Natural killer cell treated with Interleukin-12 subunit alpha and Interleukin-12 subunit beta and Interleukin-15 and Interleukin-18, amount 100 ng/mL, for 72 hours (primary cell): ENCODE measurements around the gene LNX1. TPM values are rescaled to one million over a fixed set of nuclear protein-coding genes. Genes with fewer than 3 reads are reported as not detected.
"Not testable (repeated sequence)": the region's sequence is repeated elsewhere in the genome, so short reads cannot be mapped to it uniquely, and the experiment has no call there.

Source experiments
- ATAC-seq, 2 donors: fragments of 150-1000 bp; cut with Tn5 transposase in 1 of 2; sonication (Bioruptor Pico), chemical (Tn5 transposase) in 1 of 2; 2 replicates each; pipeline ENCODE4 v1.10.0; 2021
- DNase-seq: peaks from one replicate; pipeline ENCODE4 v3.0.0; 2022; ENCODE audit warnings: low spot score
- H3K27ac Mint-ChIP-seq, 2 donors: 1 replicate in 1 of 2; 2 replicates in 1 of 2; pipeline ENCODE4 v1.8.0; 2022; ENCODE audit warnings: mixed read lengths in 2 of 2, mild to moderate bottlenecking in 1 of 2, moderate library complexity in 1 of 2
- H3K27me3 Mint-ChIP-seq, 2 donors: 1 replicate in 1 of 2; 2 replicates in 1 of 2; pipeline ENCODE4 v1.8.0; 2022; ENCODE audit warnings: mixed read lengths in 2 of 2
- H3K36me3 Mint-ChIP-seq: one replicate; pipeline ENCODE4 v1.8.0; 2022; ENCODE audit warnings: mixed read lengths
- H3K4me1 Mint-ChIP-seq, 2 donors: 1 replicate in 1 of 2; 2 replicates in 1 of 2; pipeline ENCODE4 v1.8.0; 2022; ENCODE audit warnings: low read depth in 2 of 2, mixed read lengths in 2 of 2, mild to moderate bottlenecking in 1 of 2
- H3K4me3 Mint-ChIP-seq: one replicate; pipeline ENCODE4 v1.8.0; 2022; ENCODE audit warnings: mixed read lengths
- H3K9me3 Mint-ChIP-seq: 2 replicates; pipeline ENCODE4 v1.8.0; 2022; ENCODE audit warnings: mixed read lengths
- total RNA-seq, 2 donors: library from RNA; stranded (reverse); gene quantifications; one replicate each; pipeline ENCODE4 v1.2.3, GENCODE V29; 2022

The LNX1 gene
- total RNA-seq, 2 donors from 2014 or later, result not detected

GRCh38 chr4:53487766-53488165, 103.5 kb downstream of the LNX1 start:
- H3K27ac Mint-ChIP-seq, result no peak overlapping the region
- no peaks in the 10 kb centered on the region for H3K9me3 Mint-ChIP-seq
- H3K27me3 Mint-ChIP-seq, result peaks cover 22 to 29% of the 10 kb centered on the region in 2 donors
- H3K36me3 Mint-ChIP-seq, result no peaks in the 10 kb centered on the region
- no peak for ATAC-seq
- H3K4me3 Mint-ChIP-seq, result no peak overlapping the region
- no peaks in the 10 kb centered on the region for H3K4me1 Mint-ChIP-seq
- no peak for DNase-seq

GRCh38 chr4:53485658-53486040, 105.6 kb downstream of the LNX1 start:
- no peaks in the 10 kb centered on the region for H3K9me3 Mint-ChIP-seq
- no peak overlapping the region for H3K27ac Mint-ChIP-seq
- no peak overlapping the region for H3K4me3 Mint-ChIP-seq
- DNase-seq (no peak), ATAC-seq (no peak)
- no peaks in the 10 kb centered on the region for H3K4me1 Mint-ChIP-seq
- peaks cover 20 to 22% of the 10 kb centered on the region in 2 donors for H3K27me3 Mint-ChIP-seq
- H3K36me3 Mint-ChIP-seq, result no peaks in the 10 kb centered on the region

GRCh38 chr4:53484911-53485657, 106.2 kb downstream of the LNX1 start:
- H3K4me3 Mint-ChIP-seq, result no peak overlapping the region
- no peaks in the 10 kb centered on the region for H3K9me3 Mint-ChIP-seq
- no peak overlapping the region for H3K27ac Mint-ChIP-seq
- no peaks in the 10 kb centered on the region for H3K36me3 Mint-ChIP-seq
- DNase-seq (no peak), ATAC-seq (no peak)
- H3K4me1 Mint-ChIP-seq, result no peaks in the 10 kb centered on the region
- peaks cover 20 to 22% of the 10 kb centered on the region in 2 donors for H3K27me3 Mint-ChIP-seq

GRCh38 chr4:53483250-53483649, 108.0 kb downstream of the LNX1 start:
- ATAC-seq, result no peak
- no peak for DNase-seq
- Mint-ChIP-seq H3K9me3 (no peaks in the 10 kb centered on the region), H3K36me3 (no peaks in the 10 kb centered on the region), H3K27me3 (peaks cover 17 to 20% of the 10 kb centered on the region in 2 donors), H3K4me3 (no peak overlapping the region), H3K4me1 (no peaks in the 10 kb centered on the region), H3K27ac (no peak overlapping the region)

- DNase-seq, result no peak
- Mint-ChIP-seq H3K27me3 (peaks cover 10 to 15% of the 10 kb centered on the region in 2 donors), H3K4me3 (no peak overlapping the region), H3K36me3 (no peaks in the 10 kb centered on the region), H3K27ac (no peak overlapping the region), H3K9me3 (no peaks in the 10 kb centered on the region), H3K4me1 (no peaks in the 10 kb centered on the region)
- no peak for ATAC-seq
Observed at GRCh38 chr4:53481586-53481985, 109.7 kb downstream of the LNX1 start.

GRCh38 chr4:53480909-53481308, 110.4 kb downstream of the LNX1 start:
- peaks cover 10% of the 10 kb centered on the region in 2 donors for H3K27me3 Mint-ChIP-seq
- no peaks in the 10 kb centered on the region for H3K4me1 Mint-ChIP-seq
- DNase-seq (no peak), ATAC-seq (no peak)
- H3K36me3 Mint-ChIP-seq, result no peaks in the 10 kb centered on the region
- H3K4me3 Mint-ChIP-seq, result no peak overlapping the region
- no peaks in the 10 kb centered on the region for H3K9me3 Mint-ChIP-seq
- H3K27ac Mint-ChIP-seq, result no peak overlapping the region

GRCh38 chr4:53479736-53480525, 111.4 kb downstream of the LNX1 start:
- H3K9me3 Mint-ChIP-seq, result no peaks in the 10 kb centered on the region
- ATAC-seq, result no peak
- H3K27ac Mint-ChIP-seq, result no peak overlapping the region

GRCh38 chr4:53478671-53479456, 112.4 kb downstream of the LNX1 start:
- H3K27ac Mint-ChIP-seq, result no peak overlapping the region
- no peak for DNase-seq

More at GRCh38 chr4:53479736-53480525, 111.4 kb downstream of the LNX1 start:
- Mint-ChIP-seq H3K27me3 (peaks cover 7 to 8% of the 10 kb centered on the region in 2 donors), H3K4me3 (no peak overlapping the region), H3K4me1 (no peaks in the 10 kb centered on the region), H3K36me3 (no peaks in the 10 kb centered on the region)
- DNase-seq, result no peak

GRCh38 chr4:53477636-53478035, 113.7 kb downstream of the LNX1 start:
- Mint-ChIP-seq H3K9me3 (peaks cover 7% of the 10 kb centered on the region), H3K27ac (no peak overlapping the region), H3K4me1 (no peaks in the 10 kb centered on the region), H3K36me3 (peaks cover 8% of the 10 kb centered on the region), H3K27me3 (no peaks in the 10 kb centered on the region), H3K4me3 (no peak overlapping the region)
- DNase-seq (no peak), ATAC-seq (no peak)

More at GRCh38 chr4:53478671-53479456, 112.4 kb downstream of the LNX1 start:
- no peak for ATAC-seq
- peaks cover 0 to 5% of the 10 kb centered on the region in 2 donors for H3K27me3 Mint-ChIP-seq
- no peaks in the 10 kb centered on the region for H3K4me1 Mint-ChIP-seq
- H3K36me3 Mint-ChIP-seq, result no peaks in the 10 kb centered on the region
- H3K4me3 Mint-ChIP-seq, result no peak overlapping the region
- no peaks in the 10 kb centered on the region for H3K9me3 Mint-ChIP-seq

- Mint-ChIP-seq H3K27me3 (no peaks in the 10 kb centered on the region), H3K4me3 (no peak overlapping the region), H3K4me1 (no peaks in the 10 kb centered on the region), H3K27ac (no peak overlapping the region), H3K9me3 (peaks cover 9% of the 10 kb centered on the region), H3K36me3 (peaks cover 8% of the 10 kb centered on the region)
- ATAC-seq (no peak), DNase-seq (no peak)
Observed at GRCh38 chr4:53477038-53477565, 114.2 kb downstream of the LNX1 start.

- H3K4me3 Mint-ChIP-seq, result no peak overlapping the region
- H3K9me3 Mint-ChIP-seq, result peaks cover 9% of the 10 kb centered on the region
- ATAC-seq (no peak), DNase-seq (no peak)
- H3K4me1 Mint-ChIP-seq, result no peaks in the 10 kb centered on the region
- no peak overlapping the region for H3K27ac Mint-ChIP-seq
- H3K36me3 Mint-ChIP-seq, result peaks cover 8% of the 10 kb centered on the region
- no peaks in the 10 kb centered on the region for H3K27me3 Mint-ChIP-seq
Observed at GRCh38 chr4:53476232-53477037, 114.9 kb downstream of the LNX1 start.

- DNase-seq, H3K27me3 Mint-ChIP-seq, H3K4me1 Mint-ChIP-seq, H3K4me3 Mint-ChIP-seq, H3K27ac Mint-ChIP-seq, ATAC-seq: not testable (repeated sequence)
- H3K9me3 Mint-ChIP-seq, result peaks cover 12% of the 10 kb centered on the region
- H3K36me3 Mint-ChIP-seq, result peaks cover 19% of the 10 kb centered on the region
Observed at GRCh38 chr4:53466576-53466975, 124.7 kb downstream of the LNX1 start.

GRCh38 chr4:53465891-53466290, 125.4 kb downstream of the LNX1 start:
- Mint-ChIP-seq H3K27ac (no peak overlapping the region), H3K27me3 (no peaks in the 10 kb centered on the region), H3K36me3 (peaks cover 21% of the 10 kb centered on the region), H3K4me3 (no peak overlapping the region), H3K9me3 (peaks cover 12% of the 10 kb centered on the region), H3K4me1 (no peaks in the 10 kb centered on the region)
- ATAC-seq, result no peak
- DNase-seq, result no peak
